GM12891 (cell line): ENCODE data around the gene EVI5.
A peak's percentile ranks its signal among the peaks of the same experiment; 100 is the strongest.

Experiments
- DNase-seq: peaks from one replicate; pipeline ENCODE4 v3.0.0; 2011; ENCODE audit warnings: low spot score; ENCODE audit not compliant: insufficient read length
- FAIRE-seq: peaks from 2 replicates; lab custom pipeline; 2011; peaks lifted over from hg19 to GRCh38; lab: Jason Lieb, UNC
- PAX5 ChIP-seq: IDR thresholded peaks from 2 replicates; pipeline ENCODE4 v1.6.1; 2011; ENCODE audit warnings: low read length, moderate library complexity, mild to moderate bottlenecking; ENCODE audit not compliant: insufficient read depth, severe bottlenecking
- POLR2A ChIP-seq: IDR thresholded peaks from 2 replicates; pipeline ENCODE4 v1.6.1; 2011; ENCODE audit warnings: low read depth, low read length, control low read depth
- POLR2AphosphoS5 ChIP-seq: IDR thresholded peaks from 2 replicates; pipeline ENCODE4 v1.6.1; 2011; ENCODE audit warnings: low read depth, low read length, control low read depth
- POU2F2 ChIP-seq: IDR thresholded peaks from 2 replicates; pipeline ENCODE4 v1.6.1; 2011; ENCODE audit warnings: low read depth, mild to moderate bottlenecking, control low read depth, low read length, moderate library complexity
- SPI1 ChIP-seq: IDR thresholded peaks from 2 replicates; pipeline ENCODE4 v1.6.1; 2011; ENCODE audit warnings: low read depth, low read length, control low read depth
- TAF1 ChIP-seq: IDR thresholded peaks from 2 replicates; pipeline ENCODE4 v1.6.1; 2011; ENCODE audit warnings: low read depth, low read length, control low read depth

The EVI5 gene

GRCh38 chr1:92486251-92487077, 298.4 kb downstream of the EVI5 start, which contains the start of gene GFI1:
TSS of gene GFI1 (minus strand) at chr1:92486925. CDS start at chr1:92483487, 3,438 bp downstream.
- peak; percentile 45 for DNase-seq
- peak; percentile 84 for FAIRE-seq
- TF ChIP-seq POLR2AphosphoS5 (0 out of 2 replicates have a peak, but pooled peaks have one; percentile 24), TAF1 (no peak), POLR2A (no peak)

- TF ChIP-seq POLR2A (no peak), TAF1 (0 out of 2 replicates have a peak, but pooled peaks have one; percentile 25), POU2F2 (peak; percentile 37; the same call in 1 of the 2 replicates), POLR2AphosphoS5 (0 out of 2 replicates have a peak, but pooled peaks have one; percentile 15), PAX5 (no peak), SPI1 (peak; percentile 31; the same call in 1 of the 2 replicates)
- DNase-seq (peak; percentile 58), FAIRE-seq (peak; percentile 56)
Observed at GRCh38 chr1:92485381-92486250, 299.3 kb downstream of the EVI5 start.

- DNase-seq: peak; percentile 52
- FAIRE-seq: peak; percentile 90
- TF ChIP-seq TAF1 (no peak), POLR2AphosphoS5 (no peak), PAX5 (no peak), POU2F2 (no peak), POLR2A (no peak), SPI1 (no peak)
Observed at GRCh38 chr1:92484472-92485380, 300.2 kb downstream of the EVI5 start.

- TF ChIP-seq PAX5: no peak
- TF ChIP-seq POLR2A: no peak
- no peak for TF ChIP-seq TAF1
- no peak for TF ChIP-seq POLR2AphosphoS5
- no peak for TF ChIP-seq SPI1
- TF ChIP-seq POU2F2: no peak
- DNase-seq: peak; percentile 42
- peak; percentile 76 for FAIRE-seq
Observed at GRCh38 chr1:92483610-92484471, 301.1 kb downstream of the EVI5 start.

- TF ChIP-seq SPI1 (no peak), PAX5 (no peak), POLR2AphosphoS5 (no peak), POU2F2 (no peak), TAF1 (no peak), POLR2A (no peak)
- DNase-seq: peak; percentile 42
- peak; percentile 52 for FAIRE-seq
Observed at GRCh38 chr1:92482665-92483609, 302.0 kb downstream of the EVI5 start.

GRCh38 chr1:92481971-92482664, 302.8 kb downstream of the EVI5 start:
- TF ChIP-seq POLR2AphosphoS5: no peak
- no peak for TF ChIP-seq POU2F2
- no peak for TF ChIP-seq PAX5
- no peak for TF ChIP-seq SPI1
- no peak for TF ChIP-seq TAF1
- TF ChIP-seq POLR2A: no peak
- FAIRE-seq (peak; percentile 52), DNase-seq (no peak)

GRCh38 chr1:92481599-92481925, 303.3 kb downstream of the EVI5 start:
- TF ChIP-seq POLR2A (no peak), POLR2AphosphoS5 (no peak)
- FAIRE-seq: peak; percentile 54

More at GRCh38 chr1:92481599-92481925, 303.3 kb downstream of the EVI5 start:
- DNase-seq: no peak
